Sigmoid colon (tissue), 7 donors: Measurements from ENCODE around the gene SPATA24. TPM values are rescaled to one million over a fixed set of nuclear protein-coding genes. Genes with fewer than 3 reads are reported as not detected.

ENCODE experiments used
- DNase-seq: peaks from one replicate; pipeline ENCODE4 v3.0.0-alpha.2; 2019
- H3K27ac ChIP-seq, 4 donors: fragments of 200-600 bp; sonication (generic); one replicate each; pipeline ENCODE4 v1.5.1; 2016 to 2019; ENCODE audit warnings: mild to moderate bottlenecking in 1 of 4
- H3K27me3 ChIP-seq, 3 donors: fragments of 200-600 bp; sonication (generic); one replicate each; pipeline ENCODE4 v1.5.1; 2019; ENCODE audit warnings: mild to moderate bottlenecking in 1 of 3
- H3K36me3 ChIP-seq, 4 donors: fragments of 200-600 bp; sonication (generic); one replicate each; pipeline ENCODE4 v1.5.1; 2016 to 2019
- H3K4me1 ChIP-seq, 4 donors: fragments of 200-600 bp; sonication (generic); one replicate each; pipeline ENCODE4 v1.5.1; 2017 to 2019
- H3K4me3 ChIP-seq, 4 donors: fragments of 200-600 bp; sonication (generic); one replicate each; pipeline ENCODE4 v1.5.1; 2017 to 2019; ENCODE audit warnings: mild to moderate bottlenecking in 2 of 4, moderate library complexity in 1 of 4
- H3K9me3 ChIP-seq, 4 donors: fragments of 200-600 bp in 3 of 4; sonication (generic) in 3 of 4; one replicate each; pipeline versions ENCODE4 v1.5.1 to v1.6.1; 2013 to 2019
- CTCF ChIP-seq, 4 experiments: fragments of 450-650 bp in 3 of 4; fragments of 200-600 bp in 1 of 4; IDR thresholded peaks; one replicate each; pipeline ENCODE4 v1.5.1; 2016 to 2019; ENCODE audit warnings: antibody characterized with exemption in 4 of 4, mild to moderate bottlenecking in 3 of 4, moderate library complexity in 2 of 4
- EP300 ChIP-seq, 4 donors: sonication (generic); formaldehyde crosslinking; IDR thresholded peaks; one replicate each; pipeline ENCODE4 v1.6.1; 2017; ENCODE audit warnings: antibody characterized with exemption in 4 of 4
- POLR2A ChIP-seq, 2 donors: fragments of 450-650 bp; IDR thresholded peaks; one replicate each; pipeline ENCODE4 v1.6.1; 2016; ENCODE audit warnings: antibody characterized with exemption in 2 of 2, mild to moderate bottlenecking in 2 of 2, moderate library complexity in 2 of 2
- POLR2AphosphoS5 ChIP-seq, 4 donors: sonication (generic); formaldehyde crosslinking; IDR thresholded peaks; one replicate each; pipeline ENCODE4 v1.6.1; 2017; ENCODE audit warnings: antibody characterized with exemption in 4 of 4
- WGBS, 2 donors: extraction: QIAGEN DNeasy Blood & Tissue Kit; methylation state at CpG; one replicate each; pipeline ENCODE4 v1.1.7; 2013; 5-methylcytosine and 5-hydroxymethylcytosine counted together
- intact Hi-C: fragments of 100-400 bp; cut with DNase I; formaldehyde crosslinking; loops from one replicate; pipeline ENCODE4 v1.15.1; 2023
- polyA plus RNA-seq, 3 donors: library from polyadenylated mRNA; stranded (reverse); fragments of 200-250 nt; gene quantifications; one replicate each; pipeline ENCODE4 v1.2.3, GENCODE V29; 2013
- total RNA-seq, 4 donors: library from RNA; depleted of rRNA; stranded (reverse); fragments of >200 nt; gene quantifications; one replicate each; pipeline ENCODE4 v1.1.0, GENCODE V29; 2016
- donor health status: healthy with polysubstance abuse.
- donor health status: Bipolar disorder and iron deficiency.
- donor health status: healthy.

The SPATA24 gene
- total and polyA plus RNA-seq, 7 donors, result 1.4 to 9.0 (median 7.3) TPM

- Histone ChIP-seq H3K27ac (no peak overlapping the region), H3K36me3 (peaks cover 0 to 77% (median 6%) of the 10 kb centered on the region in 4 donors), H3K4me1 (no peaks in the 10 kb centered on the region), H3K27me3 (no peaks in the 10 kb centered on the region), H3K9me3 (no peaks in the 10 kb centered on the region), H3K4me3 (no peak overlapping the region)
- WGBS, 2 donors, result 66 to 83% methylated on average over 5 of the region's 5 CpGs
- no peak for TF ChIP-seq EP300 (IDR thresholded peaks at IDR 0.05)
- no peak for TF ChIP-seq POLR2AphosphoS5 (IDR thresholded peaks at IDR 0.05)
- TF ChIP-seq CTCF (IDR thresholded peaks at IDR 0.05), result no peak
- no peak for TF ChIP-seq POLR2A (IDR thresholded peaks at IDR 0.05)
- intact Hi-C loops, result loop anchor here (10.0 kb wide), 1 partner anchor 179 kb away; no protein-coding TSS in a partner anchor
- DNase-seq, result no peak
Measured at GRCh38 chr5:139425497-139425896, 21.6 kb upstream of the SPATA24 start.

- TF ChIP-seq CTCF (IDR thresholded peaks at IDR 0.05) (peak; percentile 59 to 82 (median 68)), POLR2A (IDR thresholded peaks at IDR 0.05) (no peak)
- no peak for DNase-seq
- no peaks in the 10 kb centered on the region for H3K9me3 ChIP-seq
- no peak overlapping the region for H3K4me3 ChIP-seq
- H3K36me3 ChIP-seq, result peaks cover 0 to 78% (median 7%) of the 10 kb centered on the region in 4 donors
- intact Hi-C loops, result loop anchor here (1.0 to 10.0 kb wide), 4 partner anchors 96 to 345 kb away; partner anchors contain the start of gene UBE2D2
- no peak overlapping the region for H3K27ac ChIP-seq
- peaks cover 0 to 10% (median 8%) of the 10 kb centered on the region in 4 donors for H3K4me1 ChIP-seq
- 39 to 45% methylated on average over 5 of the region's 5 CpGs for WGBS, 2 donors
- H3K27me3 ChIP-seq, result no peaks in the 10 kb centered on the region
Measured at GRCh38 chr5:139422307-139422893, 18.5 kb upstream of the SPATA24 start.

- Histone ChIP-seq H3K9me3 (no peaks in the 10 kb centered on the region), H3K36me3 (peaks cover 0 to 49% (median 3%) of the 10 kb centered on the region in 4 donors), H3K27me3 (no peaks in the 10 kb centered on the region), H3K4me1 (peaks cover 0 to 39% (median 36%) of the 10 kb centered on the region in 4 donors), H3K4me3 (no peak overlapping the region), H3K27ac (peak overlapping the region in 1 of 4 donors; percentile 78)
- DNase-seq, result no peak
- TF ChIP-seq POLR2AphosphoS5 (IDR thresholded peaks at IDR 0.05) (no peak), POLR2A (IDR thresholded peaks at IDR 0.05) (no peak), EP300 (IDR thresholded peaks at IDR 0.05) (no peak), CTCF (IDR thresholded peaks at IDR 0.05) (no peak)
- 24 to 66% methylated on average over 9 of the region's 9 CpGs for WGBS, 2 donors
- intact Hi-C loops, result loop anchor here (5.0 to 10.0 kb wide), 3 partner anchors 143 to 348 kb away; partner anchors contain the start of gene UBE2D2
Measured at GRCh38 chr5:139419226-139420192, 15.6 kb upstream of the SPATA24 start.

GRCh38 chr5:139418793-139419192 is 14.9 kb upstream of the SPATA24 start:
- Histone ChIP-seq H3K27me3 (no peaks in the 10 kb centered on the region), H3K36me3 (peaks cover 0 to 42% (median 3%) of the 10 kb centered on the region in 4 donors), H3K4me1 (peaks cover 0 to 42% (median 37%) of the 10 kb centered on the region in 4 donors), H3K4me3 (no peak overlapping the region), H3K27ac (peak overlapping the region in 1 of 4 donors; percentile 78), H3K9me3 (no peaks in the 10 kb centered on the region)
- 41 to 84% methylated on average over 1 of the region's 1 CpG for WGBS, 2 donors
- intact Hi-C loops, result no loop called here
- TF ChIP-seq CTCF (IDR thresholded peaks at IDR 0.05), result no peak
- TF ChIP-seq EP300 (IDR thresholded peaks at IDR 0.05), result no peak
- DNase-seq, result no peak
